ENCODE data around the gene LRRC51. TPM values are rescaled to one million over a fixed set of nuclear protein-coding genes. Genes with fewer than 3 reads are reported as not detected.
A peak's percentile ranks its signal among the peaks of the same experiment; 100 is the strongest.
"Not testable (repeated sequence)": the region's sequence is repeated elsewhere in the genome, so short reads cannot be mapped to it uniquely, and the experiment has no call there.

LRRC51 gene
- total RNA-seq, 1 experiment from 2014 or later, result 19.6 TPM

DNA sequence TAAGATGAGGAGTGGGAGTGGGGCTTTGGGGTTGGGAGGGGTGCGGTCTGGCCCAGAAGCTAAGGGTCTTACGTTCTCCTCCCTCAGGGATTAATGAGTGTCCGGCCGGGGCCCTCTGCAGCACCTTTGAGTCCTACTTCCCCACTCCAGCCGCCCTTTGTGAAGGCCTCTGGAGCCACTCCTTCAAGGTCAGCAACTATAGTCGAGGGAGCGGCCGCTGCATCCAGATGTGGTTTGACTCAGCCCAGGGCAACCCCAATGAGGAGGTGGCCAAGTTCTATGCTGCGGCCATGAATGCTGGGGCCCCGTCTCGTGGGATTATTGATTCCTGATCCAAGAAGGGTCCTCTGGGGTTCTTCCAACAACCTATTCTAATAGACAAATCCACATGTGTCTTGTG is 58.9 kb downstream of the LRRC51 start:
- Histone ChIP-seq H3F3A (ENCODE audit: insufficient read depth, low read depth) (peaks cover 2% of the 10 kb centered on the region; the same call in 1 of the 2 replicates), H3K4me3 (no peak overlapping the region), H3K9me3 (ENCODE audit: insufficient read depth, low read depth) (no peaks in the 10 kb centered on the region), H3K9me2 (ENCODE audit: insufficient read depth) (no peaks in the 10 kb centered on the region), H3K27me3 (ENCODE audit: insufficient read depth, low read depth) (no peaks in the 10 kb centered on the region), H3K4me1 (replicated peaks; ENCODE audit: insufficient read depth) (no peaks in the 10 kb centered on the region; the same call in 1 of the 2 replicates), H2AFZ (no peak overlapping the region), H3K79me2 (ENCODE audit: low read depth) (no peaks in the 10 kb centered on the region), H3K27ac (no peak overlapping the region), H3K36me3 (ENCODE audit: low read depth) (no peaks in the 10 kb centered on the region), H3K4me2 (no peak overlapping the region), H4K20me1 (ENCODE audit: insufficient read depth) (no peaks in the 10 kb centered on the region)
- no peak for DNase-seq
- intact Hi-C loops (cut with micrococcal nuclease; ENCODE audit: unreplicated experiment), result no loop called here
- no TSS peak for BruUV-seq (replicated peaks)
- ChIA-PET POLR2A (ENCODE audit: unreplicated experiment) (no interaction called here), CTCF (no interaction called here)
- TF ChIP-seq, protein P1, sequence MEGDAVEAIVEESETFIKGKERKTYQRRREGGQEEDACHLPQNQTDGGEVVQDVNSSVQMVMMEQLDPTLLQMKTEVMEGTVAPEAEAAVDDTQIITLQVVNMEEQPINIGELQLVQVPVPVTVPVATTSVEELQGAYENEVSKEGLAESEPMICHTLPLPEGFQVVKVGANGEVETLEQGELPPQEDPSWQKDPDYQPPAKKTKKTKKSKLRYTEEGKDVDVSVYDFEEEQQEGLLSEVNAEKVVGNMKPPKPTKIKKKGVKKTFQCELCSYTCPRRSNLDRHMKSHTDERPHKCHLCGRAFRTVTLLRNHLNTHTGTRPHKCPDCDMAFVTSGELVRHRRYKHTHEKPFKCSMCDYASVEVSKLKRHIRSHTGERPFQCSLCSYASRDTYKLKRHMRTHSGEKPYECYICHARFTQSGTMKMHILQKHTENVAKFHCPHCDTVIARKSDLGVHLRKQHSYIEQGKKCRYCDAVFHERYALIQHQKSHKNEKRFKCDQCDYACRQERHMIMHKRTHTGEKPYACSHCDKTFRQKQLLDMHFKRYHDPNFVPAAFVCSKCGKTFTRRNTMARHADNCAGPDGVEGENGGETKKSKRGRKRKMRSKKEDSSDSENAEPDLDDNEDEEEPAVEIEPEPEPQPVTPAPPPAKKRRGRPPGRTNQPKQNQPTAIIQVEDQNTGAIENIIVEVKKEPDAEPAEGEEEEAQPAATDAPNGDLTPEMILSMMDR (conservative IDR thresholded peaks at IDR 0.05), result no peak
- TF ChIP-seq EZH2 (IDR thresholded peaks at IDR 0.05; ENCODE audit: low read depth), result no peak

DNA sequence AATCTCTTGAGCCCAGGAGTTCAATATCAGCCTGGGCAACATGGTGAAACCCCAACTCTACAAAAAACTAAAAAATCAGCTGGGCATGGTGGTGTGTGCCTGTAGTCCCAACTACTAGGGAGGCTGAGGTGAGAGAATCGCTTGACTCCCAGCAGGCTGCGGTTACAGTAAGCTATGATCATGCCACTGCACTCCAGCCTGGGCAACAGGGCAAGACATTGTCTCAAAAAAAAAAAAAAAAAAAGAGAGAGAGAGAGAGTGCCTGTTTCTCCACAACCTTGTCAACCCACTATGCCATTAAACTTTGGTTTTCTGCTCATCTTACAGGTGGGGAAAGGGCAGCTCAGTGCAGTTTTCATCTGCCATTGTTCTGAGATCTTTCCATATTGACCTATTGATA is 60.0 kb downstream of the LRRC51 start:
- Histone ChIP-seq H3K27me3 (ENCODE audit: insufficient read depth, low read depth) (no peaks in the 10 kb centered on the region), H2AFZ (no peak overlapping the region), H4K20me1 (ENCODE audit: insufficient read depth) (no peaks in the 10 kb centered on the region), H3K27ac (no peak overlapping the region), H3F3A (ENCODE audit: insufficient read depth, low read depth) (peaks cover 6% of the 10 kb centered on the region; the same call in 1 of the 2 replicates), H3K9me2 (ENCODE audit: insufficient read depth) (no peaks in the 10 kb centered on the region), H3K79me2 (ENCODE audit: low read depth) (no peaks in the 10 kb centered on the region), H3K4me3 (no peak overlapping the region), H3K9me3 (ENCODE audit: insufficient read depth, low read depth) (no peaks in the 10 kb centered on the region), H3K36me3 (ENCODE audit: low read depth) (no peaks in the 10 kb centered on the region), H3K4me1 (replicated peaks; ENCODE audit: insufficient read depth) (peaks cover 4% of the 10 kb centered on the region; the same call in 1 of the 2 replicates), H3K4me2 (no peak overlapping the region)
- no TSS peak for BruUV-seq (replicated peaks)
- CTCF ChIA-PET, result no interaction called here
- DNase-seq, result no peak
- intact Hi-C loops (cut with micrococcal nuclease; ENCODE audit: unreplicated experiment), result no loop called here
- POLR2A ChIA-PET (ENCODE audit: unreplicated experiment), result no interaction called here
- no peak for TF ChIP-seq EZH2 (IDR thresholded peaks at IDR 0.05; ENCODE audit: low read depth)
- TF ChIP-seq, protein P1 (conservative IDR thresholded peaks at IDR 0.05), result no peak

DNA sequence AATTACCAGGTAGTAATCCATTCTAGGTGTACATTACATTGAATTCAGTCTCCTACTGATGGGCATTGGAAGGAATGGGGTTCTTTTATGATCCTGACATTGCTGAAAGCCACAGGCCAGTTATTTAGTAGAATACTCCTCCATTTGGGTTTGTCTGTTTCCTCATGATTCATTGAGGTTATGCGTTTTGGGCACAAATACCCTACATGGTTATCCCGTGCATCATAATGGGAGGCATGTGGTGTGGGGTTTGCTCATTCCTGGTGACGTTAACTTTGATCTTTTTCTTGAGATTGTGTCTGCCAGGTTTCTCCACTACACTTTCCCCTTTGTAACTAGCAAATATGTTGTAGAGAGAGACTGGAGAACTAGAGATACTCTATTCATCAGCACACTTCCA is 60.4 kb downstream of the LRRC51 start:
- peaks cover 6% of the 10 kb centered on the region; the same call in 1 of the 2 replicates for H3F3A ChIP-seq (ENCODE audit: insufficient read depth, low read depth)
- no TSS peak for BruUV-seq (replicated peaks)
- no peaks in the 10 kb centered on the region for H3K9me2 ChIP-seq (ENCODE audit: insufficient read depth)
- H3K4me2 ChIP-seq, result no peak overlapping the region
- ChIA-PET POLR2A (ENCODE audit: unreplicated experiment) (no interaction called here), CTCF (no interaction called here)
- no peaks in the 10 kb centered on the region for H3K79me2 ChIP-seq (ENCODE audit: low read depth)
- no peak for TF ChIP-seq EZH2 (IDR thresholded peaks at IDR 0.05; ENCODE audit: low read depth)
- TF ChIP-seq, protein P1 (conservative IDR thresholded peaks at IDR 0.05), result no peak
- intact Hi-C loops (cut with micrococcal nuclease; ENCODE audit: unreplicated experiment), result no loop called here
- H3K27me3 ChIP-seq (ENCODE audit: insufficient read depth, low read depth), result no peaks in the 10 kb centered on the region
- no peaks in the 10 kb centered on the region for H3K9me3 ChIP-seq (ENCODE audit: insufficient read depth, low read depth)
- H4K20me1 ChIP-seq (ENCODE audit: insufficient read depth), result no peaks in the 10 kb centered on the region
- peaks cover 6% of the 10 kb centered on the region; the same call in 1 of the 2 replicates for H3K4me1 ChIP-seq (replicated peaks; ENCODE audit: insufficient read depth)
- no peak overlapping the region for H3K27ac ChIP-seq
- H2AFZ ChIP-seq, result no peak overlapping the region
- DNase-seq, result peak in 1 of 2 experiments; percentile 57
- H3K4me3 ChIP-seq, result no peak overlapping the region
- H3K36me3 ChIP-seq (ENCODE audit: low read depth), result no peaks in the 10 kb centered on the region

DNA sequence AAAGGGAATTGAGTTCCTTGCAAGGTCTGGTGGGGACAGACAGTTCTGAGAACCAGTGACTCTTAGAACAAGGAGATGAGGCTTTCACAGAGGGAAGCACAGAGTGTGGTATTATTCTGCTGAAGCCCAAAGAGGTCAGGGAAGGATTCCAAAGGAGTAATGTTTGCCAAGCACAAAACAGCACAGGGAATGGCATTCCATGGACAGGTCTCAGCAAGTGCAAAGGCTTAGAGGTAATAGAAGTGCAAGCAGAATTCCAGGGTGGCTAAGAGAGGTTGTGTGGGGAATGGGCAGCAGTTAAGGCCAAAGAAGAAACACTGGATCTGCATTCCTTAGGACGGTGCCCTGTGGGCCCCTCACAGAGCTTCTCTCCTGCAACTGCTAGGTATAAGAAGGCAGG is 61.4 kb downstream of the LRRC51 start:
- H3F3A ChIP-seq (ENCODE audit: insufficient read depth, low read depth); DNase-seq; intact Hi-C loops (cut with micrococcal nuclease; ENCODE audit: unreplicated experiment); H3K9me3 ChIP-seq (ENCODE audit: insufficient read depth, low read depth); H3K4me2 ChIP-seq; H3K4me1 ChIP-seq (replicated peaks; ENCODE audit: insufficient read depth); CTCF ChIA-PET; H3K4me3 ChIP-seq; H4K20me1 ChIP-seq (ENCODE audit: insufficient read depth); POLR2A ChIA-PET (ENCODE audit: unreplicated experiment); H3K79me2 ChIP-seq (ENCODE audit: low read depth); H3K27me3 ChIP-seq (ENCODE audit: insufficient read depth, low read depth); BruUV-seq (replicated peaks); H2AFZ ChIP-seq; H3K27ac ChIP-seq; H3K36me3 ChIP-seq (ENCODE audit: low read depth); H3K9me2 ChIP-seq (ENCODE audit: insufficient read depth): not testable (repeated sequence)

DNA sequence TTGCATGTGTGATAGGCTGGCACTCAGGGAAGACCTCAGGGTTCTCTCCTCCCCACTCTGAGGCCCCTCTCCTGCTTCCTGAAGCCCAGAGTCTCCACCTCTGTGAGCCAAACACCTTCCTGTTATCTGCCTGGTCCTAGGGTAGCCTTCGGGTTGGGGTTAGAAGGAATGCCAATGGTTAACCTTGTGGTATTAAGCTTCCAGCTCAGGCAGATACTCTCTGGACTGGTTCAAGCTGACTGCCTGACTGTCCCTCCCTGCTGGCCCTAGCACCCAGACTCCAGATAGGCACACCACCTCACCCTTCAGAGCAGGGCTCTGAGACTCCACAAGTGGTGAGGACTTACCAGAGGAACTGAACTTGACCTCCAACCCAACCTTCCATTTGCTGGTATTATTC is 61.9 kb downstream of the LRRC51 start:
- intact Hi-C loops (cut with micrococcal nuclease; ENCODE audit: unreplicated experiment); H2AFZ ChIP-seq; H3K27me3 ChIP-seq (ENCODE audit: insufficient read depth, low read depth); H3K27ac ChIP-seq; H4K20me1 ChIP-seq (ENCODE audit: insufficient read depth); BruUV-seq (replicated peaks); H3K9me2 ChIP-seq (ENCODE audit: insufficient read depth); DNase-seq; POLR2A ChIA-PET (ENCODE audit: unreplicated experiment); CTCF ChIA-PET; H3K9me3 ChIP-seq (ENCODE audit: insufficient read depth, low read depth); H3K79me2 ChIP-seq (ENCODE audit: low read depth); H3F3A ChIP-seq (ENCODE audit: insufficient read depth, low read depth); H3K4me3 ChIP-seq; H3K36me3 ChIP-seq (ENCODE audit: low read depth); H3K4me2 ChIP-seq; H3K4me1 ChIP-seq (replicated peaks; ENCODE audit: insufficient read depth): not testable (repeated sequence)

Data from PC-9 (cell line).